Neural progenitor cell (in vitro differentiated cells): ENCODE results near the gene NAA15. TPM values are rescaled to one million over a fixed set of nuclear protein-coding genes. Genes with fewer than 3 reads are reported as not detected.

Experiments
- DNase-seq: peaks from one replicate; pipeline ENCODE4 v3.0.0-alpha.2; 2016; ENCODE audit warnings: low spot score
- H2AFZ ChIP-seq: fragments of 200-600 bp; sonication (generic); replicated peaks from 2 replicates; pipeline ENCODE4 v1.6.1; 2016; ENCODE audit warnings: antibody characterized with exemption
- H3F3A ChIP-seq: fragments of 200-600 bp; sonication (generic); 2 replicates; pipeline ENCODE4 v1.6.1; 2016; ENCODE audit warnings: antibody characterized with exemption, low read depth
- H3K27ac ChIP-seq: fragments of 200-600 bp; sonication (generic); 2 replicates; pipeline ENCODE4 v1.5.1; 2016; ENCODE audit warnings: mild to moderate bottlenecking
- H3K27me3 ChIP-seq: fragments of 200-600 bp; sonication (generic); 2 replicates; pipeline ENCODE4 v1.6.1; 2016; ENCODE audit warnings: mild to moderate bottlenecking, moderate library complexity
- H3K36me3 ChIP-seq: fragments of 200-600 bp; sonication (generic); 2 replicates; pipeline ENCODE4 v1.5.1; 2016
- H3K4me1 ChIP-seq: fragments of 200-600 bp; sonication (generic); 2 replicates; pipeline ENCODE4 v1.6.1; 2016; ENCODE audit warnings: mixed run types
- H3K4me2 ChIP-seq: fragments of 200-600 bp; sonication (generic); 2 replicates; pipeline ENCODE4 v1.6.1; 2016
- H3K4me3 ChIP-seq: fragments of 200-600 bp; sonication (generic); 2 replicates; pipeline ENCODE4 v1.5.1; 2016
- H3K79me2 ChIP-seq: fragments of 200-600 bp; sonication (generic); 2 replicates; pipeline ENCODE4 v1.6.1; 2016; ENCODE audit warnings: low read depth
- H3K9ac ChIP-seq: fragments of 200-600 bp; sonication (generic); 2 replicates; pipeline ENCODE4 v1.6.1; 2016
- H3K9me3 ChIP-seq: fragments of 200-600 bp; sonication (generic); 2 replicates; pipeline ENCODE4 v1.5.1; 2016; ENCODE audit warnings: low read depth
- H4K20me1 ChIP-seq: fragments of 200-600 bp; sonication (generic); 2 replicates; pipeline ENCODE4 v1.6.1; 2016; ENCODE audit warnings: low read depth
- H3K27ac Mint-ChIP-seq: 3 replicates; pipeline ENCODE4 v1.8.0; 2021; ENCODE audit warnings: mixed read lengths
- H3K27me3 Mint-ChIP-seq: 2 replicates; pipeline ENCODE4 v1.8.0; 2022; ENCODE audit warnings: low read depth, mild to moderate bottlenecking, inconsistent platforms, moderate library complexity, mixed read lengths; ENCODE audit not compliant: insufficient read depth
- H3K36me3 Mint-ChIP-seq: 3 replicates; pipeline ENCODE4 v1.8.0; 2021; ENCODE audit warnings: mixed read lengths
- H3K4me1 Mint-ChIP-seq: 3 replicates; pipeline ENCODE4 v1.8.0; 2021; ENCODE audit warnings: mixed read lengths
- H3K4me3 Mint-ChIP-seq: 3 replicates; pipeline ENCODE4 v1.8.0; 2021; ENCODE audit warnings: mild to moderate bottlenecking, moderate library complexity, mixed read lengths
- H3K9me3 Mint-ChIP-seq: 3 replicates; pipeline ENCODE4 v1.8.0; 2020; ENCODE audit warnings: mixed read lengths
- CTCF ChIP-seq: fragments of 200-600 bp; sonication (generic); IDR thresholded peaks from 2 replicates; pipeline ENCODE4 v1.5.1; 2017; ENCODE audit warnings: antibody characterized with exemption, mild to moderate bottlenecking
- EZH2 ChIP-seq: fragments of 200-600 bp; sonication (generic); IDR thresholded peaks from 2 replicates; pipeline ENCODE4 v1.6.1; 2017; ENCODE audit warnings: antibody characterized with exemption, mild to moderate bottlenecking, moderate library complexity
- EZH2phosphoT487 ChIP-seq: fragments of 200-600 bp; sonication (generic); IDR thresholded peaks from 2 replicates; pipeline ENCODE4 v1.6.1; 2017; ENCODE audit warnings: antibody characterized with exemption
- total RNA-seq: library from RNA; depleted of rRNA; stranded (reverse); fragments of >200 nt; gene quantifications from 2 replicates; pipeline ENCODE4 v1.2.3, GENCODE V29; 2015; ENCODE audit warnings: low replicate concordance

NAA15 gene
- total RNA-seq, 1 donor from 2014 or later: 69.0 TPM

GRCh38 chr4:139436122-139436521 is 134.8 kb downstream of the NAA15 start:
- no peaks in the 10 kb centered on the region for H3K27me3 Mint-ChIP-seq
- H3K9me3 Mint-ChIP-seq: peaks cover 60% of the 10 kb centered on the region
- H3K36me3 Mint-ChIP-seq: peaks cover 51% of the 10 kb centered on the region

GRCh38 chr4:139438141-139438540 is 136.8 kb downstream of the NAA15 start:
- Mint-ChIP-seq H3K4me1 (no peaks in the 10 kb centered on the region), H3K36me3 (peaks cover 48% of the 10 kb centered on the region), H3K4me3 (no peak overlapping the region), H3K27ac (no peak overlapping the region), H3K27me3 (no peaks in the 10 kb centered on the region), H3K9me3 (peaks cover 54% of the 10 kb centered on the region)
- TF ChIP-seq EZH2phosphoT487 (no peak), CTCF (no peak), EZH2 (no peak)
- H4K20me1 ChIP-seq: no peaks in the 10 kb centered on the region
- H2AFZ ChIP-seq: no peak overlapping the region
- H3K4me3 ChIP-seq: no peak overlapping the region
- H3K36me3 ChIP-seq: no peaks in the 10 kb centered on the region
- no peak for DNase-seq
- H3K9me3 ChIP-seq: peaks cover 4% of the 10 kb centered on the region
- H3K9ac ChIP-seq: no peak overlapping the region
- H3K27me3 ChIP-seq: no peaks in the 10 kb centered on the region
- H3K27ac ChIP-seq: no peak overlapping the region
- no peaks in the 10 kb centered on the region for H3F3A ChIP-seq
- H3K4me1 ChIP-seq: no peaks in the 10 kb centered on the region
- H3K79me2 ChIP-seq: no peaks in the 10 kb centered on the region
- no peak overlapping the region for H3K4me2 ChIP-seq

More at GRCh38 chr4:139436122-139436521, 134.8 kb downstream of the NAA15 start:
- Histone ChIP-seq H3K4me3 (no peak overlapping the region), H4K20me1 (no peaks in the 10 kb centered on the region), H3K79me2 (no peaks in the 10 kb centered on the region), H2AFZ (no peak overlapping the region), H3K27me3 (no peaks in the 10 kb centered on the region), H3K4me1 (no peaks in the 10 kb centered on the region), H3K9me3 (peaks cover 4% of the 10 kb centered on the region), H3K27ac (no peak overlapping the region), H3K4me2 (no peak overlapping the region), H3F3A (no peaks in the 10 kb centered on the region), H3K9ac (no peak overlapping the region), H3K36me3 (no peaks in the 10 kb centered on the region)
- DNase-seq: no peak
- Mint-ChIP-seq H3K4me3 (no peak overlapping the region), H3K4me1 (no peaks in the 10 kb centered on the region), H3K27ac (no peak overlapping the region)
- TF ChIP-seq EZH2phosphoT487: no peak
- no peak for TF ChIP-seq CTCF

GRCh38 chr4:139441029-139441428 is 139.7 kb downstream of the NAA15 start:
- Histone ChIP-seq H3K9me3 (peaks cover 4% of the 10 kb centered on the region), H4K20me1 (no peaks in the 10 kb centered on the region), H3F3A (no peaks in the 10 kb centered on the region), H3K4me3 (no peak overlapping the region), H3K9ac (no peak overlapping the region), H2AFZ (no peak overlapping the region), H3K4me2 (no peak overlapping the region), H3K27ac (no peak overlapping the region), H3K27me3 (no peaks in the 10 kb centered on the region), H3K4me1 (no peaks in the 10 kb centered on the region), H3K36me3 (no peaks in the 10 kb centered on the region), H3K79me2 (no peaks in the 10 kb centered on the region)
- H3K27me3 Mint-ChIP-seq: no peaks in the 10 kb centered on the region
- H3K27ac Mint-ChIP-seq: no peak overlapping the region
- peaks cover 48% of the 10 kb centered on the region for H3K9me3 Mint-ChIP-seq
- no peak overlapping the region for H3K4me3 Mint-ChIP-seq
- TF ChIP-seq CTCF (no peak), EZH2phosphoT487 (no peak), EZH2 (no peak)
- DNase-seq: no peak
- no peaks in the 10 kb centered on the region for H3K4me1 Mint-ChIP-seq
- H3K36me3 Mint-ChIP-seq: peaks cover 48% of the 10 kb centered on the region
